SW 1271 (cell line): ENCODE data around the gene ITSN1.
"Not testable (repeated sequence)": the region's sequence is repeated elsewhere in the genome, so short reads cannot be mapped to it uniquely, and the experiment has no call there.

Source experiments
- DNase-seq, 2 experiments: peaks; one replicate each; lab custom pipeline; 2025; lab: John Stamatoyannopoulos, UW

Gene ITSN1

DNA sequence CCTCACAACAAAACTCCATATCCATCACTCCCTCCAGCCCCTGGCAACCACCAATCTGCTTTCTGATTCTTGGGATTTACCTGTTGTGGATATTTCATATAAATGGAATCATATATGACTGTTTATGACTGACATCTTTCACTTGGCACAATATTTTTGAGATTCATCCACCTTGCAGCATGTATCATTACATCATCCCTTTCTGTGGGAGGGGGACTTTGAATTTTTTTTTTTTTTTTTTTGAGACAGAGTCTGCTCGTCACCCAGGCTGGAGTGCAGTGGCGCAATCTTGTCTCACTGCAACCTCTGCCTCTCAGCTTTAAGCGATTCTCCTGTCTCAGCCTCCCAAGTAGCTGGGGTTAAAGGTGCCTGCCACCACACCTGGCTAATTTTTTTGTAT is 128.2 kb downstream of the ITSN1 start:
- DNase-seq, result no peak

DNA sequence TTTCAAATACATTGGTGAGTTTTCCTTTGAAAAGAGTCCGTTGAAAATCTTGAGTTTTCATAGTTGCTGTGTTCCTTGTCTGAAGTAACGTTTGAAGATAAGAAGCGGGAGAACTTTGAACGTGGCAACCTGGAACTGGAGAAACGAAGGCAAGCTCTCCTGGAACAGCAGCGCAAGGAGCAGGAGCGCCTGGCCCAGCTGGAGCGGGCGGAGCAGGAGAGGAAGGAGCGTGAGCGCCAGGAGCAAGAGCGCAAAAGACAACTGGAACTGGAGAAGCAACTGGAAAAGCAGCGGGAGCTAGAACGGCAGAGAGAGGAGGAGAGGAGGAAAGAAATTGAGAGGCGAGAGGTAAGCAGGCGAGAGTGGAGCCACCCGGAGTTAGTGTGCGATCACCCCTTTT is 129.7 kb downstream of the ITSN1 start:
- DNase-seq, result no peak

DNA sequence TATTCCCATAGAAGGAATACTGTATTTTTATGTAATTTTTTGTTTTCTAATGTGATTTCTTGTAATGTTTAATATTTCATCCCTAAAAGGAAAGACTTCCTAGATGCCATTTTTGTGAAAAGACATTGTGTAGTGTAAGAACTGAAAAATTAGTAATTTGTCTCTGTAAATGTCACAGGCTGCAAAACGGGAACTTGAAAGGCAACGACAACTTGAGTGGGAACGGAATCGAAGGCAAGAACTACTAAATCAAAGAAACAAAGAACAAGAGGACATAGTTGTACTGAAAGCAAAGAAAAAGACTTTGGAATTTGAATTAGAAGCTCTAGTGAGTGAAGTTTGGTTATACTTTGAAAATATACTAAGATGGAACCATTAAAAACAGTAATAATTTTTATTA is 132.2 kb downstream of the ITSN1 start:
- DNase-seq, result no peak

DNA sequence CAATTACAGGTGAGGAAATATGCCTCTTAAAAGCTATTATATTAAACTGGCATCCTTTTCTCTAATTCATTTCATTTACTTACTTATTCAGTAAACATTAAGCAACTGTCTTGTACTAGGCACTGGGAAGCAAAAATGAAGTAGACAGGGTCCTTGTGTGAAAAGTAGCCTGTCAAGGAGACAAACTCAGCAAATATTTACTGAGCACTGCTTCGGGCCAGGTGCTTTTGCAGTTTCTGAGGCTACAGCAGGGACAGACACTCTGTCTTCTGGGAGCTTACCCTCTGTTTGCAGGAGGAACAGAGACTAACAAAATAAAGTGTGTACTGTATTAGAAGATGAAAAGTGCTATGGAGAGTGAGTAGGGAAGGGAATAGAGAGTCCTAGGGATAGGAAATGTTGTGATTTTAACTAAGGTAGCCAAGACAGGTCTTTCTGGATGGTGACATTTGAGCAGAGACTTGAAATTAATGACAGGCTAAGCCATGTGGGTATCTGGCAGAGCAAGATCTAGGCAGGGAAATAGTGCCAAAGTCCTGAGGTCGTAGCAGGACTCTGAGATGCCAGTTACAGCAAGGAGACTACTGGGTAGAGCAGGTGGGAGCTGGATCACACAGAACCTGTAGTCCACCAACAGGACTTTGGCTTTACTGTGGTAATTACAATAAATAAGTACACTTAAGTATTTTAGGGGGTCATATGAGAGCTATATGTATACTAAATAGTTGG is 133.0 kb downstream of the ITSN1 start:
- no peak for DNase-seq

DNA sequence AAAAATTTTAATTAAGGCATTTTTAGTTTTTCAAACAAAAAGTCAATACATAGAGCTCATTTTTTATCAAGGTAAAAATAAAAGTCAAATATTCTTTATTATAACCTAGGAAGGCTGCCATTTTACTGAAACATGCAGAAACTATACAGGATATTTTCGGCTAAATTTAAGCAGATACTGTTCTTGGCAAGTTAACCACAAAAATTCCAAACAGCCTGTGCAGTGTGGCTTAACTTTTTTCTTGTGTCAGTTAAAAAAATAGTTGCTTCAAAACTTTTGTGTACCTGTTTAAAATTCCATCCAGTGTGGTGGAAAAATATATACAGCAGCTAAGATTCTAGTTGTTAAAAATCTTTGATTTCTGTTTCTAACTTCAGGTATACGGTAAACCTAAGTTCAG is 138.3 kb downstream of the ITSN1 start:
- no peak for DNase-seq

DNA sequence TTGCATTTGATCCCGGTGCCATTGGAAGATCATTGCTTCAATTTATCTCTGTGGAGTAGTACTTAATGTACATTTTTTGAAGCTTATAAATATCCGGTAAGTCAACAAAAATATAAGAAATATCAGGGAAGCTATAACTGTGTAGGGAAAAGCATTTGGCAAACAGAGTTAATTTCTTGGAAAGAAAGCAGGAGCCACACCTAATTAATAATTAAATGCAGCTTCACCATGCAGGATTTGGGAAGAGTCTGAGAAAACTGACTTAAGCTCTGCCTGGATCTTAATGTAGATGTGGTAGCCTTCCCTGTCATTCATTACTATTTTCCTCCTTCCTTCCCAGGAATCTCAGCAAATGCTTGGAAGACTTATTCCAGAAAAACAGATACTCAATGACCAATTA is 138.8 kb downstream of the ITSN1 start:
- no peak for DNase-seq

DNA sequence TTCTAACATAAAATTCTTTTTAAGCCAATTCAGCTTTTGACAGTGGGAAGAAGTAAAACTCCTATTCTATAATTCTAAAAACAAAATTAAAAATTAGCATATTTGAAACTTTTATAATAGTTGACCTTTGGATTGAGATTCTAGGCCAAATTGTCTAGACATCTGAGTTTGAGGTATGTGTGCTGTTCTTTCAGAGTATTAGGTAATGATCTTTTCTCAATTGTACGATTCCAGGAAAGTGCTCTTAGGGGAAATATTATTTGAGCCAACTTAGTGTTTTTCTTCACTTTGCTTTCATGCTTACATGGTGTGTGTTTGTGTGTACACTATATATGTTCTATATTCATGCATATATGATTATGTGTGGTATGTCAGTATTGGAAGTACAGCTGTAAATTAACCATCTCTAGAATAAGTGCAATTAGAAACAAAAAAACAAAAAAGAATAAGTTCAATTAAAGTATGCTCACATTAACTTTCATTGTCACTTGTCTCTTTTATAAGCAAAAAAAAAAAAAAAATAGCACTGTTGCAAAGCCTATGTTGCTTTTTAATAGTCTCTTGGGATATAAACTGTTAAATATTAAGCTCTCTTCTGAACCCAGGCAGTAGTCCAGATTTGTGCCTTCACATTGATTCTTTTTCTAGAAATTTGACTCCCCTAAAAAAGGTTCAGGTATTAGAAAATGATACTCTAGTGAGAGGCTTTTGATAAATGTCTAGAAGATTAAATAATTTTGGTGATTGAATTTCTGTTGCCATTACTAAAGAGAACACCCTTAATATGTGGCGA is 141.1 kb downstream of the ITSN1 start:
- no peak for DNase-seq

DNA sequence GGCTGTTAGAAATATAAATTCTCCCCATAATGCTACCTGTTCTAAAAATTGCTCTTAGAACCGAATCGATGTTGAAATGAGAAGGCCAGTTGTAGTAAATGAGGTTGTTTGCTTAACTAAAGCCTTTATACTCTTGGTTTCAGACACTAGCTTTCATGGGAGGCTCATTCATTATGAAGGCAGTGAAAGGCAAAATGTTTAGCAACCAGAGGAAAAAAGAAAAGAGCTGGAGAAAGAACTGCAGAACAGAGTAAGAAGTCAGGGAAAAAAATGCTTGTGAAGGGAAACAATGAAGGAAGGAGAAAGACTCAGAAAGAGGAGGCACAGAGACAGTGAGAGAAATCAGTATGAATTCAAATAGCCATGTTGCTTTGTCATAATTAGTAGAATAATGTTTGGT is 145.1 kb downstream of the ITSN1 start:
- DNase-seq, result no peak

DNA sequence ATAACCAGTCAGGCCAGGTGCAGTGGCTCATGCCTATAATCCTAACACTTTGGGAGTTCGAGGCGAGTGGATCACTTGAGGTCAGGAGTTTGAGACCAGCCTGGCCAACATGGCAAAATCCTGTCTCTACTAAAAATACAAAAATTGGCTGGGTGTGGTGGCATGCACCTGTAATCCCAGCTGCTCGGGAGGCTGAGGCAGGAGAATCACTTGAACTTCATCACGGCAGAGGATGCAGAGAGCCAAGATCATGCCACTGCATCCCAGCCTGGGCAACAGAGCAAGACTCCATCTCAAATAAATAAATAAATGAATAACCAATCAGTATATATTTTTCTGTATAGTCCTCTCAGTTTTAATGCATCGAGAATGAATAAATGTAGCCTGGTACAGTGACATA is 146.1 kb downstream of the ITSN1 start:
- DNase-seq, result not testable (repeated sequence)

DNA sequence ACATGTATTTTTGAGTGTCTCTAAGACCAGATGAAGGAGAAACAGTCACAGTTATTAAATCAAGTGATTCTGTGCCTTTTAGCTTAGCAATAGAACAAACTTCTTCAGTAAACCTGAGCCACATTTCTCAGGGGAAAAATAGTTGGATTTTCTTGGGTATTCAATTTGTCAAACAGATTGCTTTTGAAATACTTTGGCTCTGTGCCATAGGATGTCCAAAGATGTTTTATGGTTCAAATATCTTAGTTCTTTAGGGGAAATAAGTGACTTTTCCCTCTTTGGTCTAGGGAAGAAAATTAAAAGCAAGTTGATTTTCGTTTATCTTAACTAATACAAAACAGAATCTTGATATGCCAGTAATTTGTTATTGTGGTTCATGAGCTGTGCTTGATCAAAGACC is 147.4 kb downstream of the ITSN1 start:
- DNase-seq, result no peak

DNA sequence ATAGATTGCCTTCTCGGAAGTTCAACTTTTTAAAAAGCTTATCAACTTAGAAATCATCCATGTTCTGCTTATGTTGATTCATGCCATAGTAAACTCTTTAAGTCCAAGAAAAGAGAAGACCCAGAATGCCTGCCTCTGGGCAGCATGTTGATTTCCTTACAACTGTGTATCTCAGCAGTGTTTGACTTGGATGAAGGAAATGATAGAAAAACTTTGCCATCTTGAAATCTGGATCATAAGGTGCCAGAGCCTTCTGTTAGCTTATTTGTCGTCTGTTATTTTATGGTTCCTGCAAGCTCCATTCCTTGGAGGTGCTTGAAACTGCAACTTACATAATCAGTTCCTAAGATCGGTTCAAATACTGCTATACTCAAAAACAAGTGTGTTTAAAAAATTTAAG is 148.8 kb downstream of the ITSN1 start:
- no peak for DNase-seq

DNA sequence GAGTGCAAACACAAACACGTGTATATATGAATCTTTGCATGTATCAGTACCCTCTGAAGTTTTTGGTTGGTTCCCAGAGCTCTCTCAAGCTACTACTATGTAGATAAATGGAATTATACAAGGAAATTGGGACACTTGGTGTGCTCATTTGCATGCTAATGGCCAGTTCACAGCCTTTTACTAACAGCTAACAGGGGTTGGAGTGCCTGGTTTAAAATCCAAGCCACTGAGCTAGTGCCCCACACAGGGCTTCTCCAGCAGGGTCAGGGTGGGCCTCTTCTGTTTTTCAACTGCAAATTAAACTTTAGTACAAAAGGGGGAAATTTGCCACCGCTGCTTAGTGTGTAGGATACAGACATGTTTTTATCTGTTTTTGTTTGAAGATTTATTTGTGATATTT is 152.3 kb downstream of the ITSN1 start:
- no peak for DNase-seq

DNA sequence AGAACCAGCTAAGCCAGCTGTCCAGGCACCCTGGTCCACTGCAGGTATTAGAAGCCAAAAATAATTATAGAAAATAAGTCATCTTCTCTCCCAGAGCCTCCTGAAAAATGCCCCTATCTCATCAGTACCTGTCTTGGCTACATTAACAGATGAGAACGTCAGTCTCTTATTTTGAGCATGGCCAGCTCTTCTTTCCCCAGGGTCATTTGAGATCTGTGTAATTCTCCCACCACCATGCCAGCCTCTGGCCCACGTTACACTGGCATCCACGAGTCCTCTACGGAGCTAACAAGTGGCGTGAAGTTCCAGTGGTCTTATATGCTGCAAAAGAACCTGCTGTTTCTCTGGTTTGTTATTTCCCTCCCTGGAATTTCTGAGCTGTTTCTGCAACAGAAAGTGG is 155.3 kb downstream of the ITSN1 start:
- no peak for DNase-seq

DNA sequence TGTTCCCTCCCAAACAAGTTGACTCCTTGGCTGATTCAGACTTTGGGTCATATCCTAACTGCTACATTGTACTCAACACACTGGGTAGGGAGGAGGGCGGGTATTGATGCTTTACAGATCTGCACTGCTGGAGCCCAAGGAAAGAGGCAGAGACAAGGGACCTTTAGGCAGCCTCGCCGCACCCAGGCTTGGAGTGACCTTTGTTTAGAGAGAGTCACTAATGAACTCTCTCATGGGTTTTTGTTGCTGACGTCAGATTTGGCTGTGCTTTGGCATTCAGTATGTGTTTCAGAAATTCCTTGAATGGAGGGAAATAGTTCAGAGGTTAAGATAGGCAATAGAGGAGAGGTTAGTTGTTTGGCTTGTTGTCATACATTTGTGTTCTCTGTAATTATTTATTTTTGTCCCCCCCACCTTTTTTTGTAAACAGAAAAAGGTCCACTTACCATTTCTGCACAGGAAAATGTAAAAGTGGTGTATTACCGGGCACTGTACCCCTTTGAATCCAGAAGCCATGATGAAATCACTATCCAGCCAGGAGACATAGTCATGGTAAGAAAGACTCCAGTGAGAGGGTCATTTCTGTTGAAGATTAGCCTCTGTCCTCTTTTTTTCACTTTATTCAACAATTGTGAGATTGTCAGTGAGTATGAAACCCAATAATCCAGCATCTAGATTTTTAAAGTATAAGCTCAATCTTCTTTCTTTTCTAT is 157.2 kb downstream of the ITSN1 start:
- no peak for DNase-seq

DNA sequence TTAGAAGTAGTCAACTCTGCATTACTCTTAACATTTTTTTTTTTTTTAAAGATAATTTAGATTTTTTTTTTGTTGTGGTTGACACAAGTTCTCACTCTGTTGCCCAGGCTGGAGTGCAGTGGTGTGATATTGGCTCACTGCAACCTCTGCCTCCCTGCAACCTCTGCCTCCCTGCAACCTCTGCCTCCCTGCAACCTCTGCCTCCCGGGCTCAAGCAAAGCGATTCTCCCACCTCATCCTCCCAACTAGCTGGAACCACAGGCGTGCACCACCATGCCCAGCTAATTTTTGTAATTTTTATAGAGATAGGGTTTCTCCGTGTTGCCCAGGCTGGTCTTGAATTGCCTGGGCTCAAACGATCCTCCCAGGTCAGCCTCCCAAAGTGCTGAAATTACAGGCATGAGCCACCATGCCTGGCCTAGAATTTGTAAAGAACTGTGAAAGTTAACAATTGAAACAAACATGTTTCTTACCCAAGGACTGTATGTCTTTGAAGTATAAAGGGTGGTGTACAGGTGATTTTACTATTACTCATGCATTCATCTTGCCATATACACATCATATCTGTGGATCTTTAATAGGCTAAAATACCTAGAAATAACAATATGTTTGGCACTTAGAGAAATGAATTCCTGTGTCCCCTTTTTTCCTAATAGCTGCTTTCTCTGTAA is 158.6 kb downstream of the ITSN1 start:
- no peak for DNase-seq

DNA sequence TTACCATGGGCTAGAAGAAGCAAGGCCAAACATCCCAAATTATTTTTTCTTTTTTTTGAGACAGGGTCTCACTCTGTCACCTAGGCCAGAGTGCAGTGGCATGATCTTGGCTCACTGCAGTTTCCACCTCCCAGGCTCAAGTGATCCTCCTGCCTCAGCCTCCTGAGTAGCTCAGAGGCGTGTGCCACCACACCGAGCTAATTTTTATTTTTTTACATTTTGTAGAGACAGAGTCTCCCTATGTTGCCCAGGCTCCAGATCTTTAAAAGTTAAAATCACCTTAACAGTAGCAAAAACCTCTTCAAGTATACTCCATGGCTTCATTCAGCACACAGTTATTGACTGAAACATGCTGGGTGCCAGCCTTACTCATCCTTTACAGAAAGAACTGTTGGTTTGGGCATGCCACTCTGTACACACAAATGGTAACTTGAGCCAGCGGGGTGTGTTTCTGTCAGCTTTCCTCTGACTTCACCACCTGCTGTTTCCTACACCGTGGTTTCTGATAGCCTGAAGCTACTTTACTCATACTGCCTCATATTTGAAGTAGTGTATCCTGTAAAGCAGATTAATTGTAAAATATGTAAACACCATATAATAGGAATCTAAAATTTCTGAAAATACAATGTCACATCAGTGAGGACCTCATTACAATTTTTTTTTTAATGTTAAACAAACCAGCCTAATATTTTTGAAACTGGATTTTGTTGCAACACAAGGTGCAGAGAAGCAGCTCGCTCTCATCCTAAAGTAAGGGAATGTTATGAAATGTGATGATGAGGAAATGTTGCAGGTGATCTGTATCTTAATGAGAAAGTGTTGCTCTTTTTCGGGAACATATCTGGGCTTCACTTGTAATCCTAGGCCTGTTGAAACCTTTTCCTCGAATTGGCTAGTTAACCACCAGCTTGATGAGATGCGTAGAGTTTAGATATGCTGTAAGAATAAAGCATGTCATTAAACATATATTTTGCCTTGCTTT is 159.4 kb downstream of the ITSN1 start:
- peak; percentile 7 to 84 for DNase-seq

DNA sequence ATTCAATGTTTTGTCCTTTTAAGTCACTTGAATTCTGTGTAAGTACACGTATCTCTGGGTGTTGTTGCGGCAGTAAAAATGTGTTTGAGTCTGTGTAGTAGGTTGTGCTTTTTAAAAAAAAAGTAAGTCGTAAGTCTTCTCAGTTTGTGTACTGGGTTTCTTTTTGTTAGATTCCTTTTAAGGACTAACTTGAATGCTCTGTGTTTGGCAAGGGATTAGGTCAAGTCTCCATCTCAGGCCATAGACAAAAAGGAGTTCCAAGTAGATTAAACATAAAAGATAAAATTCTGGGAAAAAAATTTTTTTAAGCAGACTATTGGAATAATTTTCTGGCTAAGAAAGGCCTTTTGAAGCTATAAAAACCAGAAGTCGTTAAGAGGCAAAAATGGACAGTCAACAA is 160.2 kb downstream of the ITSN1 start:
- no peak for DNase-seq

DNA sequence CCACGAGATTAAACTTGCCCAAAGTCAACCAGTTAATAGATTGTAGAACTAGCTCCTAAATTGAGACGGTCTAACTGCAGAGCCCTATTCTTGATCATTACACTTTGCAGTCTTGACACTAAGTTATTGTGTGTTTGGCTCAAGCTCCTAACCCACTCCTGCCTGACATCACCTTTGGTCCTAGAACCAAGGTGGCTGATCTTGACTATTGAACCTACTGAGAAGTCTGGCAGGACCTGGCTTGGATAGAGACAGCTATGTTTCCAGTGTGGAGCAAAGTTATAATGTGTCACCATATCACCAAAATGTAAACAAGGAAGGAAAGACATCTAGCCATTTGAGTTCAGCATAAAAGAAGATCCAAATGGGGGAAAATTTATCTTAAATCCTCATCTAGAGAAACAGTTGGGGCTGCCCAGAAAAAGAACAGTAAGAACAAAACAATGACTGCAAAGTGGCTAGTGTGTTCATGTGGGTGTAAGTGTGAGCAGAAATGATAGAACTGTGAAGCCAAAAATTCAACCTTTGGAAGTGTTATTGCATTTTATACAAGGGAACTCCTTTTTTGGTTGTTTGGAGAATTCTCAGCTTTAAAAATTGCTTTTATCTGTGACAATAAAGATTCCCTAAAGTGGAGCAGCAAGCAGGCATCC is 166.5 kb downstream of the ITSN1 start:
- no peak for DNase-seq

DNA sequence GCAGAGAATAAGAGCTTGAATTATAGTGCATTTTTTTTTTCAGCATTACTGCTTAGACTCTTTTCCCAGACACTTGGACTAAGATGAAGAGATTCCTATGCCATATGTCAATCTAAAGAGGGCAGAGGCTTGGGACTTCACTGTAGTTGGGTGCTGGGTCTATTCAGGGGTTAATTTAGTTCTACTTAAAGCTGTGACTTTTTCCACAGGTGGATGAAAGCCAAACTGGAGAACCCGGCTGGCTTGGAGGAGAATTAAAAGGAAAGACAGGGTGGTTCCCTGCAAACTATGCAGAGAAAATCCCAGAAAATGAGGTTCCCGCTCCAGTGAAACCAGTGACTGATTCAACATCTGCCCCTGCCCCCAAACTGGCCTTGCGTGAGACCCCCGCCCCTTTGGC is 168.5 kb downstream of the ITSN1 start:
- DNase-seq, result no peak

DNA sequence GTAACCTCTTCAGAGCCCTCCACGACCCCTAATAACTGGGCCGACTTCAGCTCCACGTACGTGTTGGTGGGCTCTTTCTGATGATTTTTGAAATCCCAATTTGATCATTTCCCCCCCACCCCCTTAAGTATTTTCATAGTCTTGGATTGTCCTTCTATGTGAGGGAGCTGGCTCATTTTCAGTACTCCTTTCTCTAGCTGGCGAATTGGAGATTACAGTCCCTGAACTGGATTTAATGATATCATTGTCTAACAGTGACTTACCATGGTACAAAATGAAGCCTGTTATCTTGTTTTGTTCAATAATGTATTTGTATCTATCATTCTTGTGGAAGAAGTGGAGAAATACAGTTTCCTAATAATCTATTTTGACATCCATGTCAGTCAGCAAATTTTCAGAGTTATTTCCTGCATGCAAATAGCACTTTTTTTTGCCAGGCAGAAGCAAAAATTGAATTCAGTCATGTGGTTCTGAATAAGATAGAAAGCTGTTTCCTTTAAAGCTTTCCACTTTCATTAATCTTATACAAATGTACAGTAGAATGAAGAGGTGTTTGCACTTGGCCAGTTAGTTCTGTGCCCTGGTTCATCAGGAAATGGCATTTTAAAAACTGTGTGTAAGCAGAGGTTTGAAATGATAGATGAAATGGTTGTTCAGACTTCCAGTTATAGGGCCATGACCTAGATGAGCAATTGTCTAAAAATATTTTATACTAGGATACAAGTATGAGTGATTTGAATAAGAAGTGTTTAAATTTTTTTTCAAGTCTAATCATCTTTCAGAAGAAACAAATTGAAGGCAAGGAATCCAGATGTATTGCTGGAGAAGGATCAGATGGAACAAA is 169.1 kb downstream of the ITSN1 start:
- no peak for DNase-seq
